Measurements from ENCODE around the gene PHF21B.
"Not testable (repeated sequence)": the region's sequence is repeated elsewhere in the genome, so short reads cannot be mapped to it uniquely, and the experiment has no call there.

The PHF21B gene

GRCh38 chr22:44930711-44931035, 79.1 kb downstream of the PHF21B start:
- no peak for DNase-seq

- no peak for DNase-seq
Measured at GRCh38 chr22:44930016-44930710, 79.6 kb downstream of the PHF21B start.

- no peak for DNase-seq
Measured at GRCh38 chr22:44929359-44930015, 80.3 kb downstream of the PHF21B start.

- no peak for DNase-seq
Measured at GRCh38 chr22:44928711-44929358, 81.0 kb downstream of the PHF21B start.

GRCh38 chr22:44928136-44928463, 81.7 kb downstream of the PHF21B start:
- DNase-seq, result no peak

GRCh38 chr22:44927463-44928135, 82.2 kb downstream of the PHF21B start:
- DNase-seq, result no peak

- DNase-seq, result no peak
Measured at GRCh38 chr22:44926491-44927415, 83.1 kb downstream of the PHF21B start.

- no peak for DNase-seq
Measured at GRCh38 chr22:44926124-44926475, 83.7 kb downstream of the PHF21B start.

GRCh38 chr22:44925465-44926123, 84.2 kb downstream of the PHF21B start:
- no peak for DNase-seq

GRCh38 chr22:44924710-44925109, 85.1 kb downstream of the PHF21B start:
- DNase-seq, result peak; percentile 41

- DNase-seq, result no peak
Measured at GRCh38 chr22:44924098-44924497, 85.7 kb downstream of the PHF21B start.

GRCh38 chr22:44921766-44922165, 88.0 kb downstream of the PHF21B start:
- not testable (repeated sequence) for DNase-seq

- no peak for DNase-seq
Measured at GRCh38 chr22:44920183-44920582, 89.6 kb downstream of the PHF21B start.

GRCh38 chr22:44919691-44920090, 90.1 kb downstream of the PHF21B start:
- DNase-seq, result no peak

GRCh38 chr22:44918925-44919392, 90.8 kb downstream of the PHF21B start:
- no peak for DNase-seq

GRCh38 chr22:44918166-44918924, 91.5 kb downstream of the PHF21B start:
- no peak for DNase-seq

- no peak for DNase-seq
Measured at GRCh38 chr22:44917372-44918165, 92.2 kb downstream of the PHF21B start.

- no peak for DNase-seq
Measured at GRCh38 chr22:44916281-44917231, 93.2 kb downstream of the PHF21B start.

GRCh38 chr22:44915441-44915840, 94.4 kb downstream of the PHF21B start:
- no peak for DNase-seq
